ENCODE results near the gene MAML2. TPM values are rescaled to one million over a fixed set of nuclear protein-coding genes. Genes with fewer than 3 reads are reported as not detected.

MAML2 gene
- total RNA-seq, 2 experiments from 2014 or later, result 19.2 to 19.3 TPM

DNA sequence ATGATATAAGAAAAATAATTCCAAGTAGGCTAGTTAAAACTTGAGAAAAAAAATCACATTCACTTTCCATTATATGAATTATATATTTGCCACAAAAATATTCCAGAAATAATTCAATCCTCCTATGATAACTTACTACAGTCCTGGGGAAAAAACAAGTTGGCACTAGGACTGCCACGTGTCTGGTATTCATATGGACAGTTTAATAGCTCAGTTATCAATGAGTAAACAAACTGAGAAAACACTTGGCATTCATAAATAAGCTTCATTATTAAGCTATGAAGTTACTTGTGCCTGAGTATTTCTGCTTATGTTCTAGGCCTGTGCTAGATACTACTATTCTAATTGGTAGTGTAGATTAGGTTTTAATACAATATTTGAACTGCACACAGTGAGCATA lies 22.5 kb upstream of the MAML2 start:
- Mint-ChIP-seq H3K4me1 (peaks cover 3% of the 10 kb centered on the region), H3K27me3 (no peaks in the 10 kb centered on the region), H3K4me3 (no peak overlapping the region), H3K9me3 (no peaks in the 10 kb centered on the region), H3K27ac (no peak overlapping the region), H3K36me3 (ENCODE audit: low read depth) (peaks cover 44% of the 10 kb centered on the region)
- CTCF ChIA-PET, result interaction anchor here (1.0 kb wide), 1 partner anchor 98 kb away, joined by 6 read pairs; no protein-coding TSS in a partner anchor
- POLR2A ChIA-PET, result no interaction called here
- DNase-seq, result no peak

DNA sequence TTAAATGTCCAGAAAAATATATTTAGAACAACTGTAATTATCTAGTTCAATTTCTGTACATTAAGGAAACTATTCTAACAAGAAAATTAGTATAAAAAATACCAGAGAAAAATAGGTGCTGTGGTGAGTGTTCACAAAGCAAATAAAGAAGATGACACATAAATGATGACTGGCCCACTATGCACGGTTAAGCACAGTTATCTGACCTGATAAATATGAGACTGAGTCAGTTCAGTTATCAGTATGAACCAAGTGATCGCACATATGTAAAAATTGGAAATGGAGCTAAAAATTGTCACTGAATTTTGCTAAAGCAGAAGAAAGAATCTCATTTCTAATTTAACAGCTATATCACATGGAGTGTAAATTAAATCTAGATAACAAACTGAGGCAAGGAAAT lies 18.8 kb upstream of the MAML2 start:
- ChIA-PET CTCF (interaction anchor here (1.0 to 1.9 kb wide), 2 partner anchors 19 to 20 kb away, joined by 3 to 7 read pairs; partner anchors contain the start of gene MAML2), POLR2A (interaction anchor here (1.1 kb wide), 1 partner anchor 572 kb away, joined by 3 read pairs; the partner anchor contains the start of gene CEP57)
- H3K4me1 Mint-ChIP-seq, result peaks cover 20% of the 10 kb centered on the region
- no peaks in the 10 kb centered on the region for H3K27me3 Mint-ChIP-seq
- no peaks in the 10 kb centered on the region for H3K9me3 Mint-ChIP-seq
- H3K36me3 Mint-ChIP-seq (ENCODE audit: low read depth), result peaks cover 44% of the 10 kb centered on the region
- no peak for DNase-seq
- H3K27ac Mint-ChIP-seq, result no peak overlapping the region
- H3K4me3 Mint-ChIP-seq, result no peak overlapping the region

DNA sequence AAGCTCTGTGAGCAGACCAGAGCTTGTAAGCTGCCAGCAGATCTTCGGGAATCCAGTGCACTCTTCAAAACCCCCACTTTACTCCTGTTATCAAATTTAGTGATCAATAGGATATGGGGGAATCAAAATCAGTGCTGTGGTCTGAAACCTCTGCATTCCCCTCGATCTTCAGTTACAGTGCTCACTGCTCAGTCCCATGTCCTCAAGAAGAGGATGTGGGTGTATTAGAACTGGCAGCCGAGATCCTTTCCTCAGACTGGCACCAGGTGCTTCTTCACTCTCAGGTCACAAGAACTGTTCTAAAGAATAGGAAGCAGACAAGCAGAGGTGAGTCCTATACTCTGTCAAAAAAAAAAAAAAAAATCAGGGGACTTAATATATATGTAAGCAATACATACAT lies 15.3 kb upstream of the MAML2 start:
- no peaks in the 10 kb centered on the region for H3K27me3 Mint-ChIP-seq
- peaks cover 21% of the 10 kb centered on the region for H3K4me1 Mint-ChIP-seq
- CTCF ChIA-PET, result interaction anchor here (2.4 kb wide), 1 partner anchor 15 kb away, joined by 16 read pairs; the partner anchor contains the start of gene MAML2
- no peak overlapping the region for H3K4me3 Mint-ChIP-seq
- DNase-seq, result no peak
- POLR2A ChIA-PET, result interaction anchor here (1.2 to 2.4 kb wide), 3 partner anchors 15 to 31 kb away, joined by 3 to 8 read pairs (median 6); partner anchors contain the start of genes CCDC82, JRKL and MAML2
- H3K9me3 Mint-ChIP-seq, result no peaks in the 10 kb centered on the region
- peaks cover 61% of the 10 kb centered on the region for H3K36me3 Mint-ChIP-seq (ENCODE audit: low read depth)
- H3K27ac Mint-ChIP-seq, result no peak overlapping the region

DNA sequence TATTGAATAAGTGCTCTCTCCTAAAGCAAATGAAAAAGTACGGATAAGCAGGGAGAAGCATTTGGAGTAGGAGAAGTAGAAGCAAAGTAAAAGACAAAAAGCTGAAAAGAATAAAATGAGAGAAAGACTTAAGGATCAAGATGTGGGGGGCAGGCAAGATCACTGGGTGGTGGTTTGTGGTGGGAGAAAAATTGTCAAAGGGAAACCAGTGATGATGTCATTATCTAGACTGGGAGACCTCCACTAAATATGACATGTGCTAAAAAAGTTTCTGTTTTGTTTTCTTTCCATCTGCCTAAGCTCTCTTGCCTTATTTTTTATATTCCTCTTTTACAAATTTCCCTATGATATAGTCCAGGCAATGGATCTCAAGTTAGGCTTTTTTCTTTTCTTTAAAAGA lies 14.8 kb upstream of the MAML2 start:
- H3K4me3 Mint-ChIP-seq, result no peak overlapping the region
- no peaks in the 10 kb centered on the region for H3K9me3 Mint-ChIP-seq
- H3K36me3 Mint-ChIP-seq (ENCODE audit: low read depth), result peaks cover 59% of the 10 kb centered on the region
- no peaks in the 10 kb centered on the region for H3K27me3 Mint-ChIP-seq
- no peak for DNase-seq
- POLR2A ChIA-PET, result interaction anchor here (1.2 to 2.4 kb wide), 4 partner anchors 14 to 32 kb away, joined by 3 to 8 read pairs (median 4); partner anchors contain the start of genes CCDC82, JRKL and MAML2
- CTCF ChIA-PET, result interaction anchor here (2.4 kb wide), 1 partner anchor 14 kb away, joined by 16 read pairs; the partner anchor contains the start of gene MAML2
- H3K27ac Mint-ChIP-seq, result no peak overlapping the region
- H3K4me1 Mint-ChIP-seq, result peaks cover 21% of the 10 kb centered on the region

DNA sequence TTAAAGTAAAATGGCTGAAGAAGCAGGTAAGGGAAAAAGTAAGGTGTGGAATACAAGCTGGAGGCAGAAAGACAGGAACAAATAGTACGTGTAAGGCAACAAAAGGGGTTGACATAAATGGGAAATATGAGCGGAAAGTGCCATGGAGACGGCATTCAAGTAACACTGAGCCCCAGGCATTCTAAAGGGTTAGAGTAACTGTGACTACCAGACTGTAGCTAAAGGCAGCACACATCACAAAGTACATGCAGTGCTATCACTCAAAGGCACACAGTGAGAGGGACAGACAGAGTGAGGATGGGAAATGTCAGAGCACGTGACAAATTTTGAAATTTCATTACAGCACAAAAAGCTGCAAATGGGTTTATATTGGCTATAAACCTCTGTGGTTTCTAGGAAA lies 13.9 kb upstream of the MAML2 start:
- no peak for DNase-seq
- Mint-ChIP-seq H3K27me3 (no peaks in the 10 kb centered on the region), H3K4me3 (no peak overlapping the region), H3K36me3 (ENCODE audit: low read depth) (peaks cover 53% of the 10 kb centered on the region), H3K9me3 (no peaks in the 10 kb centered on the region), H3K27ac (no peak overlapping the region), H3K4me1 (peaks cover 21% of the 10 kb centered on the region)
- CTCF ChIA-PET, result interaction anchor here (2.4 kb wide), 1 partner anchor 14 kb away, joined by 16 read pairs; the partner anchor contains the start of gene MAML2
- POLR2A ChIA-PET, result interaction anchor here (1.4 to 2.4 kb wide), 3 partner anchors 13 to 33 kb away, joined by 3 to 8 read pairs (median 6); partner anchors contain the start of genes CCDC82, JRKL and MAML2

DNA sequence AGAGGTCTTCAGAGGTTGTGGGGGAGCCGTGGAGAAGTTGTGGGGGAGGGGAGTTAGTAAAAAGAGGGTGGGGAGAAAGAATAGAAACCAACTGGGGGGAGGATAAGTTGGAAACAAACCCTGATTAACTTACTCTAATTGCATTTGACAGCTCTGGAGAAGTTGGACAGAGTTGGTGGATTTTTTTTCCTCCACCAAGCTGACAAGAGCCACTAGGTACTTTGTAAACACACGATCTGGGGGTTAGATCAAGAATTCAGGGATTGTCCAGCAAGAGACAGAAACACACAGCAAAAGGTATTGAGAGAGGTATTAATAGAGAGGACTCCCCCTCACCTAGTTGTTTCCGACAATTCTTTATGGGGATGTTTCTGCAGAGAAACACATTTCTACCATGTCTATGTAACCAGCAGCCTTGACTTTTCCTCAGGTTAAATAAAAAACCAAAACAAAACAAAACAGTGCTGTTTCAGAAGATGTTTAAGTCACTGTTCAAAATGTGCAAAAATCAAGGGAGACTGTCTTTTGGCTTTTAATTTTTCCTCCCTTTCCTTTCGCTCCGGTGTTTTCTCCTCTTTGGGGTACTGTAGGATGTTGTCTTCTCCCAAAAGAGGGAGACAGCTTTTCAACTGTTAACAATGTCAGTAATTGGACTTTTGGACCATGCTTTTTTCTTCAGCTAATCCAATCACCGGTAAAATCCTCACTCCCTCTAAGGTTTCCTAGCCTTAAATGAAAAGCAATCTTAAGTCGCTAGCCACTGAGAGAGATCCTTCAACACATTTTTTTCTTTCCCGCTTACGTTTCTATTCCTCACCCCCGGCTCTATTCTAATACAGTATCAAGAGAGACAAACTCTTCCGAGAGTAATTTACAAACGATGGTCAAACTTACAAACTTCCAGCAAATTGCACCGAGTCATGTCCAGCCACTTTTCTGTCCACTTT lies 708 bp downstream of the MAML2 start:
- ChIA-PET CTCF (interaction anchor here (0.6 to 8.3 kb wide), 108 partner anchors 8 to 1275 kb away, joined by 3 to 146 read pairs (median 6); partner anchors contain the start of genes CCDC82, CEP57, FAM76B and JRKL), POLR2A (interaction anchor here (0.7 to 7.4 kb wide), 41 partner anchors 11 to 553 kb away, joined by 3 to 92 read pairs (median 4); partner anchors contain the start of genes CCDC82, CEP57, FAM76B and JRKL)
- Mint-ChIP-seq H3K9me3 (no peaks in the 10 kb centered on the region), H3K4me3 (peak overlapping the region; percentile 97), H3K27ac (peak overlapping the region; percentile 88), H3K27me3 (no peaks in the 10 kb centered on the region), H3K4me1 (peaks cover 36% of the 10 kb centered on the region), H3K36me3 (ENCODE audit: low read depth) (peaks cover 23% of the 10 kb centered on the region)
- no peak for DNase-seq

DNA sequence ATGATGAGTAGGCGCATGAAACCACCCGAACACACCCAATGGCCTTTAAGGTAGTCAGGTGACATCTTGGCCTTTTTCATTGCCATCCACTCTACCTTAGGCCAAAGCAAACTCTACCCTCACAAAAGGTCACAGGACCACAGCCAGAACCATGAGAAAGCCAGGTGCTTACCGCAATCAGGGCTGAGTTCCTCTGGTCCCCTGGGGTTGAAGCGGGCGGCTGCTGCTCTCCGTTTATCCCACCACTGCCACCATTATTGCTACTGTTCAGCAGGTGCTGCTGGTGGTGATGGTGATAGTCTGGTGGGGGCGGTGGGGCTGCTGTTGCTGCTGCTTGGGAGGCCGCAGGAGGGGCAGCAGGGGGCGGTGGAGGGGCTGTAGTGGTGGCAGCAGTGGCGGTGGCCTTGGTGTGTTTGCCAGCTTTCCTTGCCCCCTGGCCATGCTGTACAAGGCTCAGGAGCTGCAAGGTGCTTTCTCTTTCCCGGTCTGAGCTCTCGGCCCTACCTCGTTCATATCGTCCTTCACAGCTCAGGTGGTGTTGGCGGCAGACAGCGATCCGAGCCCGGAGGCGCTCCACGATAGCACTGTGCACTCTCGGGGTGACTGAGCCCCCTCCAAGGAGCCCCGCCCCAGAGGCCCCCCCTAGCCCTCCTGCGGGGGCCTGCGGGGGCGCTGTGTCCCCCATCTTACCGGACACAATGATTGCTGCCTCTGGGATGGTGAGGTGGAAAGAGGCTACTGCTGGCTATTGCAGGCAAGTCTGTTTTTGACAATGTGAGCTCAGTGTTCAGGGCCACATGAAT lies 1.6 kb downstream of the MAML2 start:
- Mint-ChIP-seq H3K27ac (peak overlapping the region; percentile 88), H3K9me3 (no peaks in the 10 kb centered on the region), H3K4me1 (peaks cover 41% of the 10 kb centered on the region), H3K4me3 (peak overlapping the region; percentile 97), H3K36me3 (ENCODE audit: low read depth) (peaks cover 24% of the 10 kb centered on the region), H3K27me3 (no peaks in the 10 kb centered on the region)
- POLR2A ChIA-PET, result interaction anchor here (0.8 to 7.4 kb wide), 26 partner anchors 10 to 552 kb away, joined by 3 to 92 read pairs (median 6); partner anchors contain the start of genes CCDC82, CEP57, FAM76B and JRKL
- DNase-seq, result peak; percentile 78
- CTCF ChIA-PET, result interaction anchor here (0.6 to 8.3 kb wide), 37 partner anchors 10 to 551 kb away, joined by 3 to 146 read pairs (median 11); partner anchors contain the start of genes CCDC82, CEP57, FAM76B and JRKL

DNA sequence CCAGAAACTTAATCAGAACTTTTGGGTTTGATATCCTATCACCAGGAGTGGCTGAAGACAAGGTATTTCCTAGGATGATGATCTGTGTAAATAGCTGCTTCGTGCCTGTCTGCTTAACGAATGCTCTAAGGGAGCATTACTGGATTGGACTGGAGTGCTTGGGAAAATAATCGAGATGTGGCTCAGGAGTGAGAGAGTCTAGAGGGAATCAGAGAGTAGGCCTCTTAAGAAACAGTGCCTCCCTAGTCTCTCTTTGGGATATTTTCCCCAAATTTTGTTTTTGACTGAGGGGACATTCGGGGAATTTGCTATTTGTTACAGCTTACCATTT lies 2.5 kb downstream of the MAML2 start:
- H3K27me3 Mint-ChIP-seq, result no peaks in the 10 kb centered on the region
- DNase-seq, result no peak
- H3K36me3 Mint-ChIP-seq (ENCODE audit: low read depth), result peaks cover 30% of the 10 kb centered on the region
- CTCF ChIA-PET, result interaction anchor here (0.6 to 8.3 kb wide), 15 partner anchors 9 to 504 kb away, joined by 3 to 146 read pairs (median 6); partner anchors contain the start of genes CCDC82 and JRKL
- peak overlapping the region; percentile 97 for H3K4me3 Mint-ChIP-seq
- H3K9me3 Mint-ChIP-seq, result no peaks in the 10 kb centered on the region
- H3K4me1 Mint-ChIP-seq, result peaks cover 46% of the 10 kb centered on the region
- peak overlapping the region; percentile 88 for H3K27ac Mint-ChIP-seq
- POLR2A ChIA-PET, result interaction anchor here (0.8 to 7.4 kb wide), 18 partner anchors 9 to 551 kb away, joined by 3 to 92 read pairs (median 8); partner anchors contain the start of genes CCDC82, CEP57, FAM76B and JRKL

DNA sequence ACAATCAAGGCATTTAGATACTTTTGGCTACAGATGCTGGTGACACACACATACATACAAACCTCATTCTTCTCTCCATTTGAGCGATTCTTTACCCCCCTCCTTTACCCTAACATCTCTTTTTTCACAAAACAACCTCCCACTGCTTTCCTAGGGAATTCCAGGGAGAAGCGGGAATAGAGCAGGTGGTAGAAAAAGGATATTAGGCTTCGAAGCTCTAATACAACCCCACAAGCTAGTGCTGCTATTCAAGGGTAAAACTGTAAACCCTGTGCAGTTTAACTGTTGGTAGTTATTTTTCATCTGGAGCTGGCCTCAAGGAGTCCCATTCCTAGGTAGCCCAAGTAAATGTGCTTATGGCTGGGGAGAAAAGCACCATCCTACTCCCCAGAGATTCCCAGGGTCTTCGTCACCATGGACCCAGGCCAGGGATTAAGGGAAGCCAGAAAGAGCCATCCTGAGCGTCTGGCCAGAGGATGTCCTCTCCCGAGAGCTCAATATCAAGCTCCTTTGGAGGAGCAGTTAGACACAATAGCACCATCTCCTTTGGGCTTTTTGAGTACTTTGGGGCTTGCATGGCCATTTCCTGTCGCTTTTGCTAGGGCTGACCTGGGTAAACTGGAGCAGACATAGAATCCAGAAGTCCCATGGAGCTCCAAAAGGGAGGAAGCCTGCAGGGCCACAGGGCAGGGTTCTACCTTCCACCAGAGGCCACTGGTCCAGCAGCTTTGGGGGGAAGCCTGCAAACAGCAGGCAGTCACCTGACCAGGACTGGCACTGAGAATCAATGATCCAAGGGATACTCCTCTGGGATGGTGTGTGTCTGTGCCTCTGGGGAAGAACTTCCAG lies 3.1 kb downstream of the MAML2 start:
- peaks cover 48% of the 10 kb centered on the region for H3K4me1 Mint-ChIP-seq
- no peaks in the 10 kb centered on the region for H3K27me3 Mint-ChIP-seq
- DNase-seq, result peak; percentile 20
- H3K36me3 Mint-ChIP-seq (ENCODE audit: low read depth), result peaks cover 33% of the 10 kb centered on the region
- H3K4me3 Mint-ChIP-seq, result peak overlapping the region; percentile 97
- peak overlapping the region; percentile 88 for H3K27ac Mint-ChIP-seq
- CTCF ChIA-PET, result interaction anchor here (0.6 to 8.3 kb wide), 18 partner anchors 9 to 504 kb away, joined by 3 to 146 read pairs (median 6); partner anchors contain the start of genes CCDC82 and JRKL
- POLR2A ChIA-PET, result interaction anchor here (0.6 to 7.4 kb wide), 26 partner anchors 9 to 550 kb away, joined by 3 to 92 read pairs (median 5); partner anchors contain the start of genes CCDC82, CEP57, FAM76B and JRKL
- no peaks in the 10 kb centered on the region for H3K9me3 Mint-ChIP-seq

DNA sequence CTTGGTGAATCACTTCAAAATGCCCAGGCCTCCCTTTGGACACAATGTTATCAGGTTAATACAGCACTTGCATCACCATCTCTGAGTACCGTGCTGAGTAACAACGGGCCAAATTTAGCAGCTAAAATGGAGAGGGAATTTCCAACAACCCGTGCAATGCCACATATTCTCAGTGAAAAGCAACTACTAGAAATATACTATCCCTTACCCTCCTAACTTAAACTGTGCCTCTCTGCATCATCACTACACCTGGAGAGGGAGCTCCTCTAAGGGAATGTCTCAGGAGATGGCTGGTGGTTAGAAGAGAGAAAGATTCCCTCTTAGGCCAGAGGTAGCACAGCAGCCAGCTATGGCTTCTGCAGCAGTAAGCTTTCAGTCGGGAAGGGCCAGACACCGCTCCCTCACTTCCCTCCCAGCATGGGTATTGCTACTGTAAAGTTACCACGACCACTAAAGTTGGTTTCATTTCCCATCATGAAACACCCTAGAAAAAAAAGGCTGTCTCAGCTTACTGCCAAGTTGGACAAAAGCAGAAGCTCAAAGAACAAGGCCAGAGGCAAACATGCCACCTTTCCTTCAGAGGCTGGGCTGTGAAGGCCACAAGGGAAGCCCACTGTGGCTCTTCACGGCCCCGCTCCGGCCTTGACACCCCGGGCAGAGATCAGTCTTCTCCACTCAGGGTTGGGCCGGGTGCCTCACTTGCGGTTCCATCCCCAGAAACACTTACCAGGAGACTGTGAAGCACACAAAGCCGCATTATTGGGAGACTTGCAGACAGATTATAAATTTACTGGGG lies 3.9 kb downstream of the MAML2 start:
- peaks cover 55% of the 10 kb centered on the region for H3K4me1 Mint-ChIP-seq
- POLR2A ChIA-PET, result interaction anchor here (0.7 to 7.4 kb wide), 25 partner anchors 8 to 1271 kb away, joined by 3 to 92 read pairs (median 5); partner anchors contain the start of genes CCDC82, CEP57, FAM76B and JRKL
- peak overlapping the region; percentile 97 for H3K4me3 Mint-ChIP-seq
- DNase-seq, result peak; percentile 59
- no peaks in the 10 kb centered on the region for H3K27me3 Mint-ChIP-seq
- no peaks in the 10 kb centered on the region for H3K9me3 Mint-ChIP-seq
- H3K36me3 Mint-ChIP-seq (ENCODE audit: low read depth), result peaks cover 42% of the 10 kb centered on the region
- CTCF ChIA-PET, result interaction anchor here (0.9 to 8.3 kb wide), 17 partner anchors 20 to 503 kb away, joined by 3 to 146 read pairs (median 4); partner anchors contain the start of genes CCDC82 and JRKL
- peak overlapping the region; percentile 88 for H3K27ac Mint-ChIP-seq

Data from activated CD4-positive, alpha-beta memory T cell treated with anti-CD3 and anti-CD28 coated beads, Interleukin-2, amount 10 ng/mL, durations not matched to agents 7 days and 5 days (primary cell).